HG03108 (cell line): ENCODE measurements around the gene ITGA3.
"Not testable (repeated sequence)": the region's sequence is repeated elsewhere in the genome, so short reads cannot be mapped to it uniquely, and the experiment has no call there.

Source experiments
- ATAC-seq: cut with Tn5 transposase; IDR thresholded peaks from one replicate; pipeline ENCODE4 v1.9.1; 2021; ENCODE audit warnings: moderate library complexity; ENCODE audit not compliant: unreplicated experiment

The ITGA3 gene

DNA sequence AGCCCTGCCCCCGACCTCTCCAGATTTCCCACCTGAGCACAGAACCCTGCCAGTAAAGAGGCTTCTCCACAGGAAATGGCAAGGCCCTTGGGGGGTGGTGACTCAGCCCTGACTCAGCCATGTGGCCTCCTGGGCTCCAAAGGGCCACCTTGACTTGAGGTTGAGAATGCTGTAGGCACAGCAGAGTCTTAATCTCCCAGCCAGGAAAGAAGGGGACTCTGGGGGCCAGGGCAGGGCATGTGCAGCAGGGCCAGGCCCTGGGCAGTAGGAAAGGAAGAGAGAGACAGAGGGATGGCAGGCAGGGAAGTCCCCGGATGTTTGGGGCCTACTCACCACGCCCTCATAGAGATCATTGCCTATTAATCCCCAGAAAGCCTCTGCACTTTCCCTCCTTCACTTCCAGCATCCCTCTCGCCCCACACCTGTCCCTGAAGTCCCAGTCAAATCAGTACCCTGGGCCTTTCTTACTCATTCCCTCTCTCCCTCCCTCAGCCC lies 4.8 kb upstream of the ITGA3 start:
- no peak for ATAC-seq

- ATAC-seq, result no peak
Measured at GRCh38 chr17:50051606-50052005, 4.3 kb upstream of the ITGA3 start.

GRCh38 chr17:50052241-50052796 lies 3.6 kb upstream of the ITGA3 start:
- no peak for ATAC-seq

DNA sequence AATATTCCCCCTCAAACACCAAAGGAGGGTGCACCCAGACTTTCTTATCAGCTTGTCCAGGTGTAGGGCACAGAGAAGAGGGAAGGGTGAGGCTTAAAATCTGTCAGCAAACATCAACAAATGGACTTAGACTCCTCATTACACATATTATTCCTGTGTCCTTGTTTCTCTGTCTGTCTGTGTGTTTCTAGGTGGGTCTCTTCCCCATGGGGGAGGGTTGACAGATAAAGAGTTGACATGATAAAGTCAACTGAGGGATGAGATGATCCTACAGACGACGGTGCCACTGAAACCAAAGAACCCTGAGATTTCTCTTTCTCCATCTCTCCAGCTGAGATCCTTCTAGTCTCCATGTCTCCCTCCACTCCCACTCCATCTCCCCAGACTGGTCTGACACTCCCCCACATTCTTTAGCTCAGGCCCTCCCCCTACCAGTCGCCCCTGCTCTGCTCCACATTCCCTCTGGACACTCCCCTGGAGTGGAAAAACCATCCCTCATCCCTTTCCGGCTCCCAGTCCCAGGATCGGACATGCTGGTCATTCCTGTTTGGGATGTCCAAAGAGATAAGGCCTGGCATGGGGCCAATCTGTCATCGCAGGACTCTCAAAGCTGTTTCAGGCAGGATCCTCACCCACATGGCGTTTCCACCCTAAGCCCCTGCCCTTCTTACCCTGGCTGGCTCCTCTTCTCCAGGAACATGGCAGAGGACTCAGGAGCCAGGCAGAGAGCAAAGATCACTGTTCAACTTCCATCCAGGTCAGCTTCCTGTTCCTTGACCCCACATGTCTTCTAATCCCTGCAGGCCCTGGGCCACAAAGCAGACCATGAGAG lies 2.9 kb upstream of the ITGA3 start:
- ATAC-seq, result no peak

DNA sequence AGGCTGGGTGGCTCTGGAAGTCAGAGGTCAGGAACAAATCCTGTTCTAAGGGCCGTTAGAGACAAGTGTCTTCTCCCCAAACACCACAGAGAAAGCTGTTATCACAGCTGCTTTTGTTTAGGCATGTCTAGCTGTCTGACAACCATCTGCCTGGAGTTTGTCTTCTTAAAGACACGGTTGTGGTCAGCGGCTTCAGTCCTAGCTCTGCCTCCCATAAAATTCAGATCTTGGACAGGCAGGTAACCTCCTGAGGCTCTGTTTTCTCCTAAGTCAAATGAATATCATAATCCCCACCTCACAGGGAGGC lies 2.3 kb upstream of the ITGA3 start:
- ATAC-seq, result no peak

DNA sequence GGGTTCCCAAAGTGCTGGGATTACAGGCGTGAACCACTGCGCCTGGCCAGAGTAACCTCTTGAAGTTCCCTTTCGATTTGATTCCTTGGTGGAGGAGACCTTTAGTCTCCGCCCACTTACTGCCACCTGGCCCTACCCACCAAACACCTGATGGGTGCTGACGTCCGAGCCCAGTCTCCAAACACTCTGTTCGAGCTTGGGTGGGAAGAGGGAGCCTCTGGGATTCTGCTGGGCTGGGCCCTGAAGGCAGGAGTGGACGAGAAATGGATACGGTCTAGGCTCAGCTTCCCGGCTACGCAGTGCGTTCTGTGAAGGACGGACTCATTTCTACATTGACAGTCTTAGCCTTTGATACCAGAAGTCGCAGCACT lies 870 bp upstream of the ITGA3 start:
- no peak for ATAC-seq

- peak; percentile 36 for ATAC-seq
Measured at GRCh38 chr17:50056217-50056960, 479 bp downstream of the ITGA3 start.

DNA sequence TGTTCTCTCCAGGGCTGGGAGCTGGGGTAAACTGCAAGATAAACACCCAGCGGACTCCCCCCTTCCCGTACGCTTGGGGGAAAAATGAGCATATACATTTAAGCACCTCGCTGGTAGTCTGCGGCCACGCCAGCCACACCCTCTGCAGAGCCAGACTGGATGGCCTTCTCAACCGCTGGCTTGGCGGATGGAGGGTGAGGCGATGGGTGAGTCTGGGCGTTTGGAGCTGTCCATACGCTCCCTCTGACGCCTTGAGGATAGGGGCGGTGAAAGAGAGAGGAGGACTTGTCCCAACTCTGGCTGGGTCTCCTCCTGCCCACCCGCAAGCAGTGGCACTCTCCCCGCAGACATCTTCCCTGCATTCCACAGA lies 1.0 kb downstream of the ITGA3 start:
- no peak for ATAC-seq

DNA sequence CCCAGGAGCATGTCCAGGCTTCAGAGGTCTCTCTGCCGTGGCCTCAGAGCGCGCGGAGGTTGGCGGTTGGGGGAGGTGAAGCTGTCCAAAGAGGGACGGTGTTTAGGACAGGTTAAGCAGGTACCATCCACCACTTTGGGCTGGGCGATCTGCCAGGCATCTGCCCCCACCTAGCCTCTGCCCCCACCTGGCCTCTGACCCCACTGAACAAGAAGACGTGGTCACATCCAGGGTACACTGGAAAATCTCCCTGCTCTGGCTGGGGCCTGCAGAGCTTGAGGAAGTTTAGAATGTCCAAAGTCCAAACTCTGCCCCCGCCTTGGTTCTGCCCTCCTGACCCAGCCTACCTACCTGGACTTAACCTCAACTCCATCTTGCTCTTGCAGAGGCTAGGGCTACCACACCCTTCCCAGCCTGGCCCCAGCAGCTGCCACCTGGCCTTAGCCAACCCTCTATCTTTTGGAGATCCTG lies 1.6 kb downstream of the ITGA3 start:
- ATAC-seq, result no peak

GRCh38 chr17:50058296-50058953 lies 2.5 kb downstream of the ITGA3 start:
- ATAC-seq, result no peak

GRCh38 chr17:50059256-50059655 lies 3.3 kb downstream of the ITGA3 start:
- ATAC-seq, result no peak

DNA sequence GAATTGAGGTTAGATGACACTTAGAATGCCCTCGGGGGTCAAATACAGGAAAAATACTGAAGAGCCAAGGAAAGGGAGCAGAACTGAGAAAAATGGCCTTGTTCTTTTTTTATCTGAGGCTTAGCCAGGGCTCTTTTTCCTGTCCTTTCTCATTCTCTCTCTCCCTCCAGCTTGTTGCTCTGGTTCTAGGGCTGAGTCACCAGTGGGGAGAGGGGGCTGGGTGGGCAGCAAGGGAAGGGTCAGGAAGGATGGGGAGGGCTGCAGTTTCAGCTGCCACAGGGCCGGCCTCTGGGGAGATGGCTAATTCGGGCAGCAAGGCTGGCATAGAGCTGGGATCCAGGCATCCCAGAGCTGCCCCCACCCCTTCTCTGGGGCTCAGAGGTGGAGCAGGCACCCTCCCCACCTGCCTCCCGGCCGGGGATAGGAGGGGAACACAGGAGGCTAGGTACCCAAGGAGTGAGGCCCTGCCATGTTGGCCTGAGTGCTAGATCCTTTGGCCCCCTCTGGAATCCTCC lies 3.9 kb downstream of the ITGA3 start:
- ATAC-seq, result no peak

DNA sequence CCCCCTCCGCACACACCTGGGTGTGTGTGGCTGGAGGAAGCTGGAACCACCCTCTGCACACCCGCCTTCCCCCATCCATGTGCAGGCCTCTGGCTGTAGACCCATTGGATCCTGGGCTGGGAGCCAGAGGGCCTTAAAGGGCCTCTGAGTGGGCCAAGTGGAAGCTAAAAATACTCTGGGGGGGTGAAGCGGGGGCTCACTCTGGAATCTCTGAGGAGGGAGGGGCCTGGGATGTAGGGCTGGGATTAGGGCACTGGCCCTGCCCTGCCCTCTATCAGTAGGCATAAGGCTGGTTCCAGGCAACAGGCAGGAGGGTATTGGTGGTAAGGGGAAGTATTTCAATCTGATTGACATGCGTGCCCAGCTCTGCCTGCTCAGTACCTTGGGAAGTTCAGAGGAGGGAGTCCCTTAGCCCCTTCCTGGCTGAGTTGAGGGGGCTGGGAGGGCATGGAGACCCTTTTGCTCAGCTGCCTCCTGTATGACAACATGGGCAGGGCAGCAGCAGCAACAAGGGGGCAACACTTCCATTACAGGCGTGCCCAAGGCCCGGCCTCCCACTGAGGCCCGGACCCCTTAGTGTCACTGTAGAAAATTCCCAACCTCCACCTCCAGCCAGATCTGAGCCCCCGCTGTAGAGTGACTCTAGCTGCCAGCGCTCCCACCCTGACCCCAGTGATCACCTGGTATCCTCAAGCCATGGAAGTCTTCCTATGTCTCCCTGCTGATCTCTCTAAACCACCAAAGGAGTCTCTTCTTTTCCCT lies 5.2 kb downstream of the ITGA3 start:
- no peak for ATAC-seq

- not testable (repeated sequence) for ATAC-seq
Measured at GRCh38 chr17:50061713-50062045, 5.8 kb downstream of the ITGA3 start.

DNA sequence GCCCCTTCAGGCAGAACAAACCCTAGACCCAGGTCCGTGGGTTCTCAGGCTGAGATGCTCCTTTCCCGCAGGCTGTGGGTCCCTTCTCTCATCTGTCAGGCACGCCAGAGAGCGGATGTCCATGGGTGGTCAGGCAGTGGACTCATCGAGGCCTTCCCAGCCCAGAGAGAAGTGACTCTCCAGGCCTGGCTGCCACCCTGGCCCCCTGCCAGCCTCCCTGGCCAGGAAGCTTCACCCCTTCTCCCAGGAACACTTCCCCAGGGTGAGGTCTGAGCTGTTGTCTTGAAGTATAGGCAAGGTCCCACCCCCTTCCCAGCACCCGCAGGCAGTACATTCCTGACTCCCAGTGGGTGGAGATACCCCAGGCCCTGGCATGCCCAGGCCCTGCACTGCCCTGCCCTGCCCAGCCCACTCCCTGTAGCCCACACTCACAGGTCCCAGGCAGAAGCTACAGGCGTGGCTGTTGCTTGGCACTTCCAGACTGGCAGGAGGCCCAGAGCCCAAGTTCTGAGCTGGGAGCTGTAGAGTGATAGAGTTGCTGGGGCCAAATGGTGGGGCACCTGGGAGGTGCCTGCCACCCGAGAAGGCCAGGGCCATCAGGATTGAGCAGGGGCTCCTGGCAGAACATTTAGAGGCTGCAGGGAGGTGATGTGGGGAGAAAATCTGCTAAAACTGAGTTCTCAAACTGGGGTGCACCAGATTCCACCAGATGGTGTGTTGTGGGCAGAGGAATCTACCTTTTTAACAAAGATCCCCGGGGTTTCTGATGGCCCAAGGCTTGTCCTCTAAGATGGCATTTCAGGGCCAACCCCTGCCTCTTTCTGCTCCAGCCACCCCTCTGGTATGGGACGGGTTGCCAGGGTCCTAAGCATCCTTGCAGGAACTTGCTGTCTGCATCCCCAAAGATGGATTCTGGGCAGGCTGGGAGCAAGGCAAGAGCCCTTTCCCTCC lies 6.7 kb downstream of the ITGA3 start:
- no peak for ATAC-seq

- ATAC-seq, result no peak
Measured at GRCh38 chr17:50063561-50064252, 7.8 kb downstream of the ITGA3 start.

GRCh38 chr17:50064253-50065001 lies 8.5 kb downstream of the ITGA3 start:
- ATAC-seq, result no peak

DNA sequence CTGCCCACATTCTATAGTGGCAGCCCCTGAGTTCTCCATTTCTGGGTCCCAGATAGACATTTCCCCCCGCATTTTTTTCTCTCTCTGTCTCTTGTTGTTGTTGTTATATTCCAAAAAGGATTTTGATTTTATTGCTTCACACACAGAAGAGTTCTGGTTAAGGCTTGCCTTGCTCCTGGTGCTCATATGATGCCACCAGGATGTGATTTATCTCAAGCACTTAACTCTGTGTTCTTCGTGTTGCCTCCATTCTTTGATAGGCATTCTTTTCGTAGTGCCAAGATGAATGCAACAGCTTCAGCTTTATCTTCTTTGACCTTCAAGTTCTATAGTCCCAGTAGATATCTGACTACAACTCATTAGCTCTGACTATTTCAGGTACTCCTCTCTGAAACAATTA lies 9.1 kb downstream of the ITGA3 start:
- no peak for ATAC-seq
